Retinal pigment epithelial cell (primary cell): ENCODE data around the gene PPP1R7.

Experiments used
- DNase-seq: peaks from one replicate; pipeline ENCODE4 v3.0.0-alpha.2; 2010; ENCODE audit warnings: low read depth
- H3K4me3 ChIP-seq: 2 replicates; pipeline ENCODE4 v1.5.1; 2011; ENCODE audit warnings: mild to moderate bottlenecking, low read length, control low read depth, moderate library complexity
- CTCF ChIP-seq: conservative IDR thresholded peaks from 2 replicates; pipeline ENCODE4 v1.5.1; 2011; ENCODE audit warnings: low read depth, low read length, control low read depth, inconsistent platforms

Gene PPP1R7

GRCh38 chr2:241182126-241182525 is 31.9 kb downstream of the PPP1R7 start:
- H3K4me3 ChIP-seq, result no peak overlapping the region
- no peak for DNase-seq
- no peak for TF ChIP-seq CTCF

GRCh38 chr2:241182531-241183133 is 32.4 kb downstream of the PPP1R7 start:
- no peak for TF ChIP-seq CTCF
- DNase-seq, result no peak
- H3K4me3 ChIP-seq, result no peak overlapping the region

- H3K4me3 ChIP-seq, result no peak overlapping the region
- no peak for DNase-seq
- TF ChIP-seq CTCF, result no peak
Measured at GRCh38 chr2:241183221-241183620, 33.0 kb downstream of the PPP1R7 start.

- no peak for TF ChIP-seq CTCF
- no peak overlapping the region for H3K4me3 ChIP-seq
- no peak for DNase-seq
Measured at GRCh38 chr2:241184901-241185300, 34.6 kb downstream of the PPP1R7 start.

GRCh38 chr2:241185961-241186360 is 35.7 kb downstream of the PPP1R7 start:
- H3K4me3 ChIP-seq, result no peak overlapping the region
- TF ChIP-seq CTCF, result no peak
- no peak for DNase-seq

GRCh38 chr2:241187101-241187917 is 37.0 kb downstream of the PPP1R7 start:
- H3K4me3 ChIP-seq, result no peak overlapping the region
- DNase-seq, result no peak
- TF ChIP-seq CTCF, result no peak

GRCh38 chr2:241187918-241188234 is 37.6 kb downstream of the PPP1R7 start:
- TF ChIP-seq CTCF, result no peak
- H3K4me3 ChIP-seq, result no peak overlapping the region
- DNase-seq, result no peak
